H54 (cell line): Measurements from ENCODE around the gene PPARG.
"Not testable (repeated sequence)": the region's sequence is repeated elsewhere in the genome, so short reads cannot be mapped to it uniquely, and the experiment has no call there.

Source experiments
- DNase-seq: peaks from one replicate; pipeline ENCODE4 v3.0.0; 2011; ENCODE audit warnings: low spot score, mixed read lengths; ENCODE audit not compliant: insufficient read length
- FAIRE-seq: peaks from 3 replicates; lab custom pipeline; 2011; peaks lifted over from hg19 to GRCh38; lab: Jason Lieb, UNC
- POLR2A ChIP-seq: IDR thresholded peaks from 2 replicates; pipeline ENCODE4 v1.6.1; 2011; ENCODE audit warnings: low read depth, mild to moderate bottlenecking, low read length

PPARG gene

GRCh38 chr3:12440927-12441714, 152.3 kb downstream of the PPARG start:
- no peak for TF ChIP-seq POLR2A
- no peak for DNase-seq

GRCh38 chr3:12442654-12443501, 154.0 kb downstream of the PPARG start:
- DNase-seq, result no peak
- no peak for TF ChIP-seq POLR2A
- no peak for FAIRE-seq

More at GRCh38 chr3:12440927-12441714, 152.3 kb downstream of the PPARG start:
- no peak for FAIRE-seq

- TF ChIP-seq POLR2A, result no peak
- DNase-seq (no peak), FAIRE-seq (no peak)
Measured at GRCh38 chr3:12443781-12444522, 155.1 kb downstream of the PPARG start.

- TF ChIP-seq POLR2A, result no peak
- FAIRE-seq (peak; percentile 91), DNase-seq (peak; percentile 91)
Measured at GRCh38 chr3:12444582-12445471, 156.0 kb downstream of the PPARG start.

- no peak for FAIRE-seq
- no peak for TF ChIP-seq POLR2A
- DNase-seq, result no peak
Measured at GRCh38 chr3:12445523-12446240, 156.8 kb downstream of the PPARG start.

- DNase-seq, result no peak
- no peak for FAIRE-seq
- no peak for TF ChIP-seq POLR2A
Measured at GRCh38 chr3:12446298-12446697, 157.4 kb downstream of the PPARG start.

- TF ChIP-seq POLR2A, result no peak
- DNase-seq (no peak), FAIRE-seq (no peak)
Measured at GRCh38 chr3:12447075-12447474, 158.2 kb downstream of the PPARG start.

GRCh38 chr3:12448404-12449202, 159.7 kb downstream of the PPARG start:
- DNase-seq, FAIRE-seq: not testable (repeated sequence)

GRCh38 chr3:12449889-12450682, 161.2 kb downstream of the PPARG start:
- FAIRE-seq (no peak), DNase-seq (no peak)
- no peak for TF ChIP-seq POLR2A

- FAIRE-seq (no peak), DNase-seq (no peak)
- TF ChIP-seq POLR2A, result no peak
Measured at GRCh38 chr3:12451481-12451880, 162.6 kb downstream of the PPARG start.

- TF ChIP-seq POLR2A, result no peak
- FAIRE-seq, result no peak
- no peak for DNase-seq
Measured at GRCh38 chr3:12451960-12452359, 163.1 kb downstream of the PPARG start.
